GM18511 (cell line): ENCODE data around the gene HSPBAP1.
A peak's percentile ranks its signal among the peaks of the same experiment; 100 is the strongest.

Source experiments
- ATAC-seq: cut with Tn5 transposase; IDR thresholded peaks from one replicate; pipeline ENCODE4 v1.9.1; 2021; ENCODE audit warnings: mild to moderate bottlenecking, moderate library complexity; ENCODE audit not compliant: unreplicated experiment

The HSPBAP1 gene

GRCh38 chr3:122793568-122794416, at the start of gene HSPBAP1:
TSS of gene HSPBAP1 (minus strand) at chr3:122793831. CDS start at chr3:122793680, 151 bp downstream.
- ATAC-seq: peak; percentile 61

- no peak for ATAC-seq
These were observed 42.0 kb upstream of the HSPBAP1 start for GRCh38 chr3:122835590-122835989.

- ATAC-seq: no peak
These were observed 34.6 kb upstream of the HSPBAP1 start for GRCh38 chr3:122828281-122828680.

- no peak for ATAC-seq
These were observed 32.6 kb upstream of the HSPBAP1 start for GRCh38 chr3:122826278-122826677.

- ATAC-seq: no peak
These were observed 31.8 kb upstream of the HSPBAP1 start for GRCh38 chr3:122825460-122825859.

- no peak for ATAC-seq
These were observed 31.1 kb upstream of the HSPBAP1 start for GRCh38 chr3:122824465-122825381.

- ATAC-seq: no peak
These were observed 23.0 kb upstream of the HSPBAP1 start for GRCh38 chr3:122816587-122816986.

- ATAC-seq: no peak
These were observed 17.1 kb upstream of the HSPBAP1 start for GRCh38 chr3:122810734-122811133.

GRCh38 chr3:122803977-122804376, 10.3 kb upstream of the HSPBAP1 start:
- ATAC-seq: no peak

GRCh38 chr3:122802323-122802722, 8.7 kb upstream of the HSPBAP1 start:
- no peak for ATAC-seq

- ATAC-seq: no peak
These were observed 7.1 kb upstream of the HSPBAP1 start for GRCh38 chr3:122800706-122801237.

GRCh38 chr3:122800031-122800430, 6.4 kb upstream of the HSPBAP1 start:
- no peak for ATAC-seq

- ATAC-seq: no peak
These were observed 5.7 kb upstream of the HSPBAP1 start for GRCh38 chr3:122799322-122799721.

GRCh38 chr3:122797291-122797690, 3.7 kb upstream of the HSPBAP1 start:
- ATAC-seq: no peak

- ATAC-seq: no peak
These were observed 2.1 kb upstream of the HSPBAP1 start for GRCh38 chr3:122795674-122796195.

- peak; percentile 84 for ATAC-seq
These were observed 1.4 kb upstream of the HSPBAP1 start, which contains the start of gene SLC49A4 for GRCh38 chr3:122794779-122795673. TSS of gene SLC49A4 (plus strand) at chr3:122795069. CDS start at chr3:122795193, 124 bp downstream.

GRCh38 chr3:122794483-122794778, 800 bp upstream of the HSPBAP1 start:
- no peak for ATAC-seq

GRCh38 chr3:122789585-122790273, 3.9 kb downstream of the HSPBAP1 start:
- ATAC-seq: no peak

GRCh38 chr3:122787872-122788271, 5.8 kb downstream of the HSPBAP1 start:
- ATAC-seq: no peak

- no peak for ATAC-seq
These were observed 7.6 kb downstream of the HSPBAP1 start for GRCh38 chr3:122786066-122786465.
